Stimulated activated naive CD4-positive, alpha-beta T cell treated with Interleukin-2 at 50 U/mL for 16 hours (primary cell): Measurements from ENCODE around the gene USP47.

Experiments
- DNase-seq: peaks from one replicate; lab custom pipeline; 2025; lab: John Stamatoyannopoulos, UW

The USP47 gene, protein sequence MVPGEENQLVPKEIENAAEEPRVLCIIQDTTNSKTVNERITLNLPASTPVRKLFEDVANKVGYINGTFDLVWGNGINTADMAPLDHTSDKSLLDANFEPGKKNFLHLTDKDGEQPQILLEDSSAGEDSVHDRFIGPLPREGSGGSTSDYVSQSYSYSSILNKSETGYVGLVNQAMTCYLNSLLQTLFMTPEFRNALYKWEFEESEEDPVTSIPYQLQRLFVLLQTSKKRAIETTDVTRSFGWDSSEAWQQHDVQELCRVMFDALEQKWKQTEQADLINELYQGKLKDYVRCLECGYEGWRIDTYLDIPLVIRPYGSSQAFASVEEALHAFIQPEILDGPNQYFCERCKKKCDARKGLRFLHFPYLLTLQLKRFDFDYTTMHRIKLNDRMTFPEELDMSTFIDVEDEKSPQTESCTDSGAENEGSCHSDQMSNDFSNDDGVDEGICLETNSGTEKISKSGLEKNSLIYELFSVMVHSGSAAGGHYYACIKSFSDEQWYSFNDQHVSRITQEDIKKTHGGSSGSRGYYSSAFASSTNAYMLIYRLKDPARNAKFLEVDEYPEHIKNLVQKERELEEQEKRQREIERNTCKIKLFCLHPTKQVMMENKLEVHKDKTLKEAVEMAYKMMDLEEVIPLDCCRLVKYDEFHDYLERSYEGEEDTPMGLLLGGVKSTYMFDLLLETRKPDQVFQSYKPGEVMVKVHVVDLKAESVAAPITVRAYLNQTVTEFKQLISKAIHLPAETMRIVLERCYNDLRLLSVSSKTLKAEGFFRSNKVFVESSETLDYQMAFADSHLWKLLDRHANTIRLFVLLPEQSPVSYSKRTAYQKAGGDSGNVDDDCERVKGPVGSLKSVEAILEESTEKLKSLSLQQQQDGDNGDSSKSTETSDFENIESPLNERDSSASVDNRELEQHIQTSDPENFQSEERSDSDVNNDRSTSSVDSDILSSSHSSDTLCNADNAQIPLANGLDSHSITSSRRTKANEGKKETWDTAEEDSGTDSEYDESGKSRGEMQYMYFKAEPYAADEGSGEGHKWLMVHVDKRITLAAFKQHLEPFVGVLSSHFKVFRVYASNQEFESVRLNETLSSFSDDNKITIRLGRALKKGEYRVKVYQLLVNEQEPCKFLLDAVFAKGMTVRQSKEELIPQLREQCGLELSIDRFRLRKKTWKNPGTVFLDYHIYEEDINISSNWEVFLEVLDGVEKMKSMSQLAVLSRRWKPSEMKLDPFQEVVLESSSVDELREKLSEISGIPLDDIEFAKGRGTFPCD (N-terminal part only)

DNA sequence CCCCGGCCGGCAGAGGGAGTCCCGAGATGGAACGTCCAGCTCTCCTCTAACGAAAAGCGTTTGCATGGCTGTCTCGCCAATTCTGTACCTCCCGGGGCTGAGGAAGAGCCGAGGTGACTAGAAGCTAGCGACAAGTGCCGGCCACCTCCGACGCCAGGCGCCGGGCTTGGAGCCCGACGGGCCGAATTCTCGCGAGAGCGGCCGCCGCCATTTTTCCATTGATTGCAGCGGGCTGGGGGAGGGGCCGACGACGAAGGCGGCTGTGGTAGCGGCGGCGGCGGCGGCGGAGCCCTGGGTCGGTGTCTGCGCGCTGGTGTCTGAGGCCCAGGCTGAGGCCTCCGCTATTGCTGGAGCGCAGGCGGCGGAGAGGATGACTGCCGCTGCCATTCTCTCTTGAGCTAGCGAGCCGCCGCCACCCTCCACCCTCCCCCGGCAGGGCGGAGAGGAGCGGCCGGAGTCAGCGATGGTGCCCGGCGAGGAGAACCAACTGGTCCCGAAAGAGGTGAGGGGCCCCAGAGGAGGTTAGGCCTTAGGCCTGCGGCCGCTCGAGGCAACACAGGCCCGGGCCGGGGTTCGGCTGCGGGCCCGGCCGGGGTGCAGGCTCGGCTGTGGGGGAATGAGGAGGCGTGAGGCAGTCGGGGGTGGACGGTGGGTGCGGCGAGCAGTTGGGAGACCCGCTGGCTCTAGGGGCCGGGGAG, at the start of gene USP47:
Gene USP47 (plus strand): TSS at position 250 of the 698 bp plus-strand sequence. CDS start 214 bp downstream, at position 464.
- DNase-seq, result peak; percentile 88

DNA sequence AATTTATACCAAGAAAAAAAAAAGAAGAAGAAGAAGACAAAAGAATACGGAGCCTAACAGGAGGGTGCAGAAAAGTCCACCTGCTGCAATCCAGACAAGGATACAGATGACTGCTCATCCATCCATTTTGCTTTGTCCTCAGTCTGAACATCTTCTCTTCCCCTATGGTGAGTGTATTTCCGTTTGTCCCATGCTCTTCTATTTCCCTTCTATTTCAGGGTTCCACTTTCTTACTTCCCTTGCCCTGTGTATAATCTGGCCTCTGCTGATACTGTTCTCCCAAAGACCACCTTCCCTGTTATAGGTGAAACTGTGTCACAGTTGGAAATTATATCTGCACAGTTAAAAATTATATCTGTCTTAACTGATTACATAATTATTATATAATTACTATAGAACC, 48.7 kb upstream of the USP47 start:
- DNase-seq, result no peak

DNA sequence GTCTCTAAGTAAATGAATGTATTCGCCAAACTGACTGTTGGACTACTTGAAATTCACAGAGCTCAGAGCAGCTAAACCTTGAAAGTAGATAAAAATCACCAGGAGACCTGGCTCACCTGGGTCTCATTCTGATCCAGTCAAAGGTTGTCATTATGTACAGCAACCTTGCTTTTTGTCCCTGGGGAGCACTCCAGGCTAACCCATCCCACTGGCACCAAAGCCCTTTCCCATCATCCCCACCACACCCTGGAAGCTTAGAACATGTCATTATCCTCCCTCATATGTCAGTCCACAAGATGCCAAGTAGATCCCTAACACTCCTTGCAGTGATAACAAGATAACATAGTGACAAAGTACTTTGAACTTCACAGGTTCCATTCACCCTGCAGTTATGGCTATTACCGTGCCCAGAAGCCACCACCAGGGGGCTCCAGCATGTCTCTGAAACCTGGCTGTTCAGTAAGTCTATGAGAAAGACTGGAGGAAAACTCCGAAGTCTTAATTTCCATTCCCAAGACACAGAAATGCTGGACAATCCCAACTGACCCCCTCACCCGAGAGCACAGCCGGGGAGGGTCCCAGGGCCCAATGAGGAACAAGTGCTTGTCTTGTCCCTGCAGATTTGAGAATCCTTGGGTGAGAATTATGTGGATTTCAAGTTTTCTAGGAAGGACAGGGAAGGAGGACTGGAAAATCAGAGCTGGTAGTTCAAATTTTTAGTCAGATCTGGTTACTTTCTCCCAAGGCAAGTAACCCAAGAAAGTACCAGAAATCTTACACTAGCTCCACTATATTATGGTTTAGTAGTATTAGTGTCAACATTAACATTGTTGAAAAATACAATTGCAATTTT, 43.0 kb upstream of the USP47 start:
- DNase-seq, result peak; percentile 60

DNA sequence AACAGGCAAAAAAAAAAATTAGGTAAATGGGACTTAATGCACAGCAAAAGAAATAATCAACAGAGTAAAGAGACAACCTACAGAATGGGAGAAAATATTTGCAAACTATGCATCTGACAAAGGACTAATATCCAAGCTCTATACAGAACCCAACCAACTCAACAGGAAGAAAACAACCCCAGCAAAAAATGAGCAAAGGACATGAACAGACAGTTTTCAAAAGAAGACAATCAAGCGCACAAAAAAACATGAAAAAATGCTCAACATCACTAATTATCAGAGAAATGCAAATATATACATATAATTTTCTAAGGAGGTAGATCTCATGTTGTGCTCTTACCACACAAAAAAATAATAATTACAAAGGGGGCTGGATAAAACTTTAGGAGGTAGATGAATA, 36.5 kb upstream of the USP47 start:
- DNase-seq, result no peak

DNA sequence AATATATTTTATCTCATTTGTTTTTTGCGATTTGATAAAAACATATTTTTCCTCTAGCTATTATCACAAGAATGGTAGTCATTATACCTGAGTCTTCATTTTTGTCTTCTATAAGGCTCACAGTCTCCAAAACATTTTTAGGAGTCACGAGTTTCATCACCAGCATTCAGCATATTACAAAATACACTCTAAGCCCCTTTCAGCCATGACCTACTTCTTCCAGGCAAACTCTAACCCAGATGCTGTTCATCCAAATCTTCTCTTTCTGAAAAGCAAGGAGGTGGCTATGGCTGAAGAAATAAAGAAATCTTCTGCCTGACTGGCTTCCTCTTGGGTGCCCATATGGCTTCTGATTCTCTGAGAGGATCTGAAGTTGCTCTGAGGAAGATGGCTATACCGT, 35.7 kb upstream of the USP47 start:
- no peak for DNase-seq

DNA sequence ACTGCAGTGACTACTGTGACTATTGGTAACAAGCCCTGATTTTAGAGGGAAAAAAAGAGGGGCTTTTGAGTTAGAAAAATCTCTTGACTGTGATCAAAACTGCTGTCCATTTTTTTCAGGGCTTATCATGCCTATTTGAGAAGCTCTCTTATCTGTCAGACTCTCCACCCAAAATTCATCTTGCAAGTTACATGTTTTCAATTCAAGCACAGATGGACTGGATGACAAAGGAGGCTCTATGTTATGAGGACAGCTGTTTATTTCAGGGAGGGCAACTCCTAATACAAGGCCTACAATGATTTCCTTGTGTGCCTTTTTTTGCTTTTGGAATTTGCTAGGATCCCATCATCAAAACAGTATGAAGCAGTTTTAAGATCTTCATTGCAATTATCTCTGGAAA, 35.2 kb upstream of the USP47 start:
- DNase-seq, result no peak

DNA sequence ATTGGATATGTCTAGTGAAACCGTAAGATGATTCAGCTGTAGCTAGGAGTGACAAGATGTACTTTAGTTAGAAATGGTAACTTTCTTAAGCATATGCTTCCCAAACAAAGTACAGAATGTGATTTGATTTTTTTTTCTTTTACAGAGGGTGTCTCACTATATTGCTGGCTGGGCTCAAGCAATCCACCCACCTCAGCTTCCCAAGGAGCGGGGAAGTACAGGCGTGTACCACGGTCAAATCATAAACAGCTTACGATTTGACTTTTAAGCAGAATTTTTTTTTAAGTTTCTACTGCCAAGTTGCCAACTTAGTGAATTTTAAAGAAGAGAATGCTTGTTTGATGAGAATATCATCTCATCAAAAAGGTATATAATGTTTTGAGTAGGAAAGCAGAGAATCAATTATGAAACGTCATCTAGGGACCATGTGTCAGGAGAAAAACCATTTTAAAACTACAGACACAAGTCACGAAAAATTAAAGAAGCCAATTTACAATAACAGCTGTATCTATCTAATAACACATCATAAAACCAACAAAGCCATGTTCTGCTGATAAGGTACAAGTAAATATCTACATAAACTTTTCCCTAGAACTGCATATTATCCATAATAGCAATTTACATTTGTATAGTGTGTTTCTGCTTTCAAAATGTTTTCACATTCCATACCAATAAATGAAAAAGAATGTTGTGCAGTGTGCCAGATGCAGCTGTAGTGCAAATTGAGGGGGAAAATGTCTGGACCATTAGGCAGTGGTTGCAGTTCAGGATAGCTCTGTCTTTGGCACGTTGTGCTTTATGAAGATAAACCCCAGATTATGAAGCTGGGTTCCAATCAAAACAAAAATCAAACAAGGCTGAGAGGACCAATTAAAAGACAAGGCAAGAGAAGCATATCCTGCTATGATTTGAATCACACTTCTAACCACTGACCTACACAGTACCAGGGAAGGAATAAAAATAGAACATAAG, 33.7 kb upstream of the USP47 start:
- DNase-seq, result no peak

DNA sequence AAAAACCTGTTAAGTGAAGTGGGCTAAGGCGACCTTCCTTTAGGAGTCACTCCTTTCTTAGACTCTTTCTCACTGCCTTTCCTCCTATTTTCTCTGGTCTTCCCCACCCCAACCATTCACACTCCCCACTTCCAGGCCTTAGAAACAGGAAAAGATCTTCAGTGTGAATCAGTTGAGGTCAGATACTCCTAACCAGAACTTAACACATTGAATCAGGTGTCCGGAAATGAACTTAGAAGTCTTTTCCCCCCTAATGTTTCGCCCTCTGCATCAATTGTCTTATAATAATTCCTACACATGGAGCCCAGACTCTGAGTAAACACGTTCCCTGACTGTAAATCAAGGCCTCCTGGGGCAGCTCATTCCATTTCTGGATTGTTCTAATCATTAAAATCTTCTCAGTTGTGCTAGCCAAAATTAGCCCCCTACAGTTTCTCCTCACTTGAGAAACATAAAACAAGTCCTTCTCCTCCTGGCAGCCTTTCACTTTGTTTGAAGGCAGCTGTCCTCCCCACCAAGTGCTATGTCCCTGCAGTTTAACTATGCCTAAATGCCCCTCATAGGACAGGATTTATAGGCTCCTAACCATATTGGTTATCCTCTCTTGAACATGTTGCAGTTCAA, 32.7 kb upstream of the USP47 start:
- DNase-seq, result no peak

DNA sequence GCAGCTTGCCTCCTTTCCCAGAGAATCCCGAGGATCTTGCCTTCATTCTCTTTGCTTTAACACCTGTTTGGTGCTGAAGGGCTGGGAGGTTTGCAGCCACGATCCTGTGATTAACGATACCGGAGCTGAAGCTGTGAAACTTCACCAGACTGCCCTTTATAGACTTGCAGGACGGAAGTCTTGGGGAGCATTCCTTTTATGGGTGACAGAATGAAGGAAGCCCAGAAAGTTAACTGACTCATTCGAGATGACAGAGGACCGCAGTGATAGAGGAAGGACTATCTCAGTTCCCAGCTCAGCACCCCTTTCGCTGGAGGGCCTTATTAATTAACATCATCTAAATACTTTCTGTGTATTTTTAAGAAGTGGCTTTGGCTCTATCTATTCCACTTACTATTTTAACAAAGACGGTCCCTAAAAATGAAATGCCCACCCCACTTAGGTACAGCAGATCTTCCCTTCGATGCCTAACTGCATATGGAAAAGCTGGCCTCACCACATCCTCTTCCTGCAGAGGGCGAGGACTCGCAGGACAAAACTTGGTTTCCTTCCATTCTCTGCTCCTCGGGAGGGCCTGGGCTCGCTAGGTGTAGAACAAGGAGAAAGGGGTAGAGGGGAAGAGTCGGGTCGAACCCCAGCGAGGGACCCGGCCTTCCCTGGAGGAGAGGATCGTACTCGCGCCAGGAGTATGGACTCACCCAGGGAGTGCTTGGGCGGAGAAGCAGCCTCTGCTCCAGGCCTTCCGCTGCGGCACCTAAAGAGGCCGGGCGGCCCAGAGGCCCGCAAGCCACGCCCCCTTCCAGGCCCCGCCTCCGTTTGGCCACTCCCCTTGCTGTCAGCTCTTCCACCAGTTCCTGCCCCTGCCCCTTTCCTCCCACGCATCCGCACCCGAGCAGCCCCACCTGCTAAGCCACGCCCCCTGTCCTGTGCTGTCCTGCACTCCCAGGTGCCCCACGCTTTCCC, 30.7 kb upstream of the USP47 start:
- no peak for DNase-seq

DNA sequence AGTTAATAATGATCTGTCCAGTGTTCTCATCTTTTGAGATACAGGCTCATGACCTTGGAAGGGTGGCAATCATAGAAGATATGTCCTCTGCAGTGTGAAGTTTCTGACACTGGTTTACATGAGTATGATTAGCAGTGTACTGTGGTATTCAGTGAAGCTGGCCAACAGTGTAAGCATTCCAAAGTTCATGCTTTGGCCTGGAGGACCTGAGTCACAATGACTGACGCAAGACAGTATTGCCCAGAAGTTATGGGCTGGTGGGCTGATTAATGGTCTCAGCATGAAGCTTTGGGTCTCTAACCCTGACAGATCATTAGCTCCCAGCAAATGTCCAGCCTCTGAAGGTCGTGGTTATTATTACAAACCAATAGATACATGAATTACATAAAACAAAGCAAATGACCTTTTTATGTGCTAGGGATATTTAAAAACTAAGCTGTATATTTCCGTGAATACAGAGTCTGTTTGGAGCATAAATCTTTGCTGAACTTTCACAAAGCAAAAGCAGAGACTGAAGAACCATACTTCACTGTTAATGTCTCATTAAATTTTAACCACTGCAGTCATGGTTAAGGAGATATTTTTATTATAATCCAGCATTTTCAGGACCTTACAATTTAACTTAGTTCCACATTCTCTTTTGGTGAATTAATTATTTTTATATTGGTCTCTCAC, 28.3 kb upstream of the USP47 start:
- DNase-seq, result no peak

DNA sequence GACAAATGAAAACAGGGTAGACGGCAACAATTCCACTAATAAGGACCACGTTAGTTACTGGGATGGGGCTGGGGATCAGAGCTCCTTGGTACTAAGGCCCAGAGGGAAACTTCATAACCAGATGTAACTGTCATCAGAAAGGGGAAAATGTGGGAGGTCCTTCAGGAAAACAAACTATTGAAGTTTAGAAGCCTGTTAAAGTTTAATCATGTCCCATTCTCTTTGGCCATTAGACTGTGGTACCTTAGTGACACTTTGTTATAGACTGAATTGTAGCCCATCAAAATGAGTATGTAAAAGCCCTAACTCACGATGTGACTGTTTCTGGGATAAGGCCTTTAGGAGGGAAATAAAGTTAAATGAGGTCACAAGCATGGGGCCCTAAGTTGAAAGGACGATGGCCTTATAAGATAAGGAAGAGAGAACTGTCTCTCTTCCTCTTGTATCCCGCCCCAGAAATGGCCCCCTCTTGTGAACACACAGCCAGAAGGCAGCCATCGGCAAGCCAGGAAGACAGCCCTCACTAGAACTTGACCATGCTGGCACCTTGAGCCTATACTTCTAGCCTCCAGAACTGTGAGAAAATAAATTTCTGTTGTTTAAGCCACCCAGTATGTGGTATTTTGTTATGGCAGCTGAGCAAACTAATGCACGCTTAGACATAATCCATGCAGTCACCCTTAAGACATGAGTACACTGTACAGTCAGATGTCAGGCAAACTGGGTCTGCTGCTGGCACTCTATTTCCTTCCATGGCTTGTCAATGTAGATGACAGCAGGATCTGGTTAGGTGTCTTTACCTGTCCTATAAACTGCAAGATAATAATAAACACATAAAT, 26.9 kb upstream of the USP47 start:
- DNase-seq, result no peak

DNA sequence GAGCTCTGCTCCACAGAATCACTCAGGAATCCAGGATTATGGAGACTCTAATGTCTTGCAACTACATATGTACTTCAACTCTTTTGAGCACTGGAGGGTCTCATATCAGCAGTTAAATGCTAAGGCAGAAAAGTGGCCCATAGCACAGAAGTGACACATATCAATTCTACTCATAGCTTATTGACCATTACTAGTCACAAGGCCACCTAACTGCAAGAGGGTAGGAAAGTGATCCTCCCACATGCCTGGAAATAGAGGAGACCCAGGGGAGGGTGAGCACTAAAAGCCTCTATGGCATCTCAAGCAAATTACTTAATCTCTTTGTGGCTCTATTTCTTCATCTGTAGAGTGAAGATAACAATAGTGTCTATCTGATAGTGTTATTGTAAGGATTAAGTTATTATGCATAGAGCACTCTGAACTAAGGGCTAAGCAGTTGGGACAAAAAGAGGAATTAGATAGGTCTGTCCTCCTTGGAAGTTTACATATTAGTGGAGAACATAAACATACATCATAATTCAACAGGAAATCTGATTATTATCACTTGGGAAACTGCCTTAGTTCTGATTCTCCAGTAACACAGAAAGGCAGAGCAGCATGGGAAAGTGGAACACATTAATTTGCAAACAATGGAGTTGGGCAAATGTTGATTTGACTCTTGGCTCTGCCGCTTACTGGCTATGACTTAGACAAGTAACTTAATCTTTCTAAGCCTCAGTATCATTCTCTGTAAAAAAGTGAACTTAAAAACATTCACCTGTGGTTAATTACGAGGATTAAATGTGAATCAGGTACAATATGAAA, 25.1 kb upstream of the USP47 start:
- no peak for DNase-seq

DNA sequence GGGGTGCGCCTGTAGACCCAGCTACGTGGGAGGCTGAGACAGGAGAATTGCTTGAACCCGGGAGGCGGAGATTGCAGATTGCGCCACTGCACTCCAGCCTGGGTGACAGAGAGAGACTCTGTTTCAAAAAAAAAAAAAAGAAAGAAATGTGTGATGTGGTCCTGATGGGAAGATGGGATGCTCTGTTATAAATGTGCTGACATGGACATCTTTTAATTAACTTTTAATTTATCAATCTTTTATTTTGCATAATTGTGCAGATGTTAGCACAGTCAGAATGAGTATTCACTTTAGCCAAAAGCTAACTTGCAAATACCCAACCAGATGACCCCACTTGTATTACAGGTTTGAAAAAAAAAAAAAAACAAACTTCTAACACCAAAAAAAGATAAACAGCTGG, 23.8 kb upstream of the USP47 start:
- DNase-seq, result no peak

DNA sequence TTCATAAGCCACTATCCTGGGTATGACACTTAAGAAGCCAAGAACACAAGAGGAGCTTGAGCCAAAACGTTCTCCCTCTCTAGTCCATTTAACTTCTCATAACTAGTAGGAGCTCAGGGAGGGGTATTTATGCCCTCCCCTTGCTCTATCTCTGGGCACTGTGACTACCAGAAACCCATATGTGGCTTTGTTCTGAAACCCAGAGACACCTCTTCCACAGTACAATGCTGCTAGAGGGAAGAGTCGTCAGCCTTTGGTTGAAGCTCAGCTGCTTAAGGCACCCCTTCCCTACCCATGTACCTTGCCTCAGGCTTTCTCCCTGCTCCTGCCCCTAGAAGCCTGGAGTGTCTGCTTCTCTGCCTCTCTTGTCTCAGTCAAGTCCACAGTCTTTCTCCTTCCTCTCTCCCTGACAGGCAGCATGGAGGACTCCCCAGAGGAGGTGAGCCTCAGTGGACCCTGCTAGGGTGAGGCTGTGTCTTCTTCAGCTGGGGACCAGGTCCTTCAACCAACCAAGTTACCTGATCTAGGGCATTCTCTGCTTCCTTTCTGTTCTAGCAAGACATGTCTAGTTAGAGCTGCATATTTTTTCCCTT, 23.1 kb upstream of the USP47 start:
- DNase-seq, result no peak

DNA sequence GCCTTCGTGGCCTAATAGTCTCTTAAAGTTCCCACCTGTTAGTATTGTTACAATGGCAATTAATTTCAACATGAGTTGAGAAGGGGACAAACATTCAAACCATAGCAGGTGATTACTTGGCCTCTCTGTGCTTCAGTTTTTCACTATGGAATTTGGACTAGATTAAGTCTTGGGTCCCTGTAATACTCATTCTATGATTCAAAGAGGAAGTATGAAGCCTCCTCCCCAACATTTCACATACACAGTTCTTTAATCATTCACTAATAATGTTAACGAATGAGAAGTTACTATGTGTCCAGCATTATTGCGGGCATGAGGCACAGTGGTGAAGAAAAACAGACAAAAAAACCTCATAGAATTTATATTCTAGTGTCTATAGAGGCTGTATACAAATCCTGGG, 19.9 kb upstream of the USP47 start:
- no peak for DNase-seq
